H1 (cell line): ENCODE measurements around the gene RASGRP1. TPM values are rescaled to one million over a fixed set of nuclear protein-coding genes. Genes with fewer than 3 reads are reported as not detected.

Experiments
- BACH1 ChIP-seq: IDR thresholded peaks from 2 replicates; pipeline ENCODE4 v1.6.1; 2012; ENCODE audit warnings: low read length, improper control_type of control experiment
- CHD2 ChIP-seq: IDR thresholded peaks from 2 replicates; pipeline ENCODE4 v1.6.1; 2012; ENCODE audit warnings: low read length, improper control_type of control experiment
- E2F6 ChIP-seq: IDR thresholded peaks from 2 replicates; pipeline ENCODE4 v1.6.1; 2012; ENCODE audit warnings: inconsistent platforms
- GTF2F1 ChIP-seq: IDR thresholded peaks from 2 replicates; pipeline ENCODE4 v1.6.1; 2012; ENCODE audit warnings: low read depth, low read length, improper control_type of control experiment, borderline replicate concordance
- HDAC2 ChIP-seq, 2 experiments: fragments of 300-600 bp in 1 of 2; sonication (generic) in 1 of 2; IDR thresholded peaks; 2 replicates each; pipeline ENCODE4 v1.6.1; 2011 to 2012; ENCODE audit warnings: low read depth in 2 of 2, low read length in 2 of 2, mild to moderate bottlenecking in 2 of 2, moderate library complexity in 2 of 2, borderline replicate concordance in 1 of 2, inconsistent platforms in 1 of 2
- POLR2A ChIP-seq, 2 experiments: IDR thresholded peaks; 1 replicate in 1 of 2; 2 replicates in 1 of 2; pipeline ENCODE4 v1.6.1; 2011; ENCODE audit warnings: low read depth in 2 of 2, low read length in 2 of 2, mild to moderate bottlenecking in 2 of 2; ENCODE audit errors: control extremely low read depth in 1 of 2
- TAF1 ChIP-seq: IDR thresholded peaks from 2 replicates; pipeline ENCODE4 v1.6.1; 2011; ENCODE audit warnings: mild to moderate bottlenecking, low read depth, low read length
- polyA plus RNA-seq, 7 experiments: library from polyadenylated mRNA; depleted of rRNA in 3 of 7; stranded (reverse) in 5 of 7; unstranded in 2 of 7; fragments of >200 nt in 5 of 7; fragments of 200-250 nt in 2 of 7; gene quantifications; 1 replicate in 5 of 7; 2 replicates in 1 of 7; 4 replicates in 1 of 7; pipeline versions ENCODE4 v1.2.1 to v1.2.3, GENCODE V29; 2011 to 2013; ENCODE audit warnings: missing spikeins in 2 of 7, mixed read lengths in 2 of 7
- total RNA-seq: library from RNA; stranded (reverse); fragmentation: NEBNext Ultra II Directional; extraction: Animal tissue kit (Norgen Biotek cat#: 25700); gene quantifications from 2 replicates; pipeline ENCODE4 v1.2.1, GENCODE V29; 2021
- TF ChIP-seq, protein P1 (sequence below), 3 experiments: IDR thresholded peaks; 1 replicate in 2 of 3; 2 replicates in 1 of 3; pipeline versions ENCODE4 v1.5.1 to v1.6.1; 2011; ENCODE audit warnings: low read length in 3 of 3, mild to moderate bottlenecking in 3 of 3, inconsistent platforms in 2 of 3, low read depth in 1 of 3, moderate library complexity in 1 of 3; ENCODE audit not compliant: insufficient read depth in 1 of 3; ENCODE audit errors: control extremely low read depth in 1 of 3

The RASGRP1 gene
- total and polyA plus RNA-seq, 2 of the 8 experiments (the other 6 are each of a cell fraction or from before 2014, with no cell fraction given): 1.1 to 2.1 TPM

- TF ChIP-seq, protein P1, sequence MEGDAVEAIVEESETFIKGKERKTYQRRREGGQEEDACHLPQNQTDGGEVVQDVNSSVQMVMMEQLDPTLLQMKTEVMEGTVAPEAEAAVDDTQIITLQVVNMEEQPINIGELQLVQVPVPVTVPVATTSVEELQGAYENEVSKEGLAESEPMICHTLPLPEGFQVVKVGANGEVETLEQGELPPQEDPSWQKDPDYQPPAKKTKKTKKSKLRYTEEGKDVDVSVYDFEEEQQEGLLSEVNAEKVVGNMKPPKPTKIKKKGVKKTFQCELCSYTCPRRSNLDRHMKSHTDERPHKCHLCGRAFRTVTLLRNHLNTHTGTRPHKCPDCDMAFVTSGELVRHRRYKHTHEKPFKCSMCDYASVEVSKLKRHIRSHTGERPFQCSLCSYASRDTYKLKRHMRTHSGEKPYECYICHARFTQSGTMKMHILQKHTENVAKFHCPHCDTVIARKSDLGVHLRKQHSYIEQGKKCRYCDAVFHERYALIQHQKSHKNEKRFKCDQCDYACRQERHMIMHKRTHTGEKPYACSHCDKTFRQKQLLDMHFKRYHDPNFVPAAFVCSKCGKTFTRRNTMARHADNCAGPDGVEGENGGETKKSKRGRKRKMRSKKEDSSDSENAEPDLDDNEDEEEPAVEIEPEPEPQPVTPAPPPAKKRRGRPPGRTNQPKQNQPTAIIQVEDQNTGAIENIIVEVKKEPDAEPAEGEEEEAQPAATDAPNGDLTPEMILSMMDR (IDR thresholded peaks at IDR 0.05; ENCODE audit: control extremely low read depth in 1 of 3, insufficient read depth in 1 of 3, low read depth in 1 of 3, low read length in 3 of 3): peak; percentile 71 to 84 (median 82)
- no peak for TF ChIP-seq GTF2F1
- no peak for TF ChIP-seq E2F6
- TF ChIP-seq POLR2A (IDR thresholded peaks at IDR 0.05; ENCODE audit: control extremely low read depth in 1 of 2, low read depth in 2 of 2, low read length in 2 of 2): no peak
- no peak for TF ChIP-seq CHD2
- TF ChIP-seq TAF1: no peak
- TF ChIP-seq BACH1: peak; percentile 90
- TF ChIP-seq HDAC2 (IDR thresholded peaks at IDR 0.05; ENCODE audit: borderline replicate concordance in 1 of 2, low read depth in 2 of 2, low read length in 2 of 2): peak; percentile 62 to 88; a peak in 2 of 4 replicates
Measured at GRCh38 chr15:38563723-38564519, 693 bp downstream of the RASGRP1 start (continued).
